Breast epithelium (tissue), 3 donors: Measurements from ENCODE around the gene DAB2IP.

Source experiments
- CTCF ChIP-seq, 3 donors: fragments of 450-650 bp; IDR thresholded peaks; one replicate each; pipeline ENCODE4 v1.5.1; 2016 to 2017; ENCODE audit warnings: antibody characterized with exemption in 3 of 3, mild to moderate bottlenecking in 3 of 3, moderate library complexity in 3 of 3
- POLR2AphosphoS5 ChIP-seq, 3 donors: sonication (generic); formaldehyde crosslinking; IDR thresholded peaks; one replicate each; pipeline ENCODE4 v1.6.1; 2017; ENCODE audit warnings: antibody characterized with exemption in 3 of 3

GRCh38 chr9:121753802-121754654 is 102.6 kb downstream of the DAB2IP start:
- no peak for TF ChIP-seq CTCF (IDR thresholded peaks at IDR 0.05)
- no peak for TF ChIP-seq POLR2AphosphoS5 (IDR thresholded peaks at IDR 0.05)
